Keratinocyte (primary cell): ENCODE data around the gene CSDE1. TPM values are rescaled to one million over a fixed set of nuclear protein-coding genes. Genes with fewer than 3 reads are reported as not detected.

Source experiments
- DNase-seq: peaks from one replicate; pipeline ENCODE4 v3.0.0-alpha.2; 2011; ENCODE audit warnings: low read depth, missing footprints, low spot score
- FAIRE-seq: peaks from 2 replicates; lab custom pipeline; 2011; peaks lifted over from hg19 to GRCh38; lab: Jason Lieb, UNC
- H2AFZ ChIP-seq: 2 replicates; pipeline ENCODE4 v1.6.0; 2012; ENCODE audit warnings: low read length, control low read depth, inconsistent platforms; ENCODE audit not compliant: control insufficient read depth
- H3K27ac ChIP-seq: 2 replicates; pipeline ENCODE4 v1.5.1; 2011; ENCODE audit warnings: low read length; ENCODE audit not compliant: control insufficient read depth, insufficient read depth
- H3K27me3 ChIP-seq: 3 replicates; pipeline ENCODE4 v1.6.0; 2011; ENCODE audit warnings: low read length; ENCODE audit not compliant: control insufficient read depth, insufficient read depth; ENCODE audit errors: extremely low read depth
- H3K36me3 ChIP-seq, 2 experiments: 2 replicates in 1 of 2; 3 replicates in 1 of 2; pipeline ENCODE4 v1.5.1; 2011; ENCODE audit warnings: low read length in 2 of 2, mild to moderate bottlenecking in 1 of 2; ENCODE audit not compliant: control insufficient read depth in 2 of 2, insufficient read depth in 2 of 2; ENCODE audit errors: extremely low read depth in 1 of 2
- H3K4me1 ChIP-seq: 3 replicates; pipeline ENCODE4 v1.5.1; 2011; ENCODE audit warnings: low read length; ENCODE audit not compliant: control insufficient read depth, insufficient read depth; ENCODE audit errors: extremely low read depth
- H3K4me2 ChIP-seq: 3 replicates; pipeline ENCODE4 v1.6.0; 2011; ENCODE audit warnings: low read depth, low read length; ENCODE audit not compliant: control insufficient read depth, insufficient read depth; ENCODE audit errors: extremely low read depth
- H3K4me3 ChIP-seq, 3 experiments: fragments of 200-600 bp in 1 of 3; sonication (generic) in 1 of 3; 2 replicates in 2 of 3; 3 replicates in 1 of 3; pipeline ENCODE4 v1.5.1; 2011 to 2016; ENCODE audit warnings: low read length in 3 of 3, mild to moderate bottlenecking in 3 of 3, control low read depth in 2 of 3, inconsistent platforms in 1 of 3, low read depth in 1 of 3, mixed read lengths in 1 of 3, mixed run types in 1 of 3, moderate library complexity in 1 of 3; ENCODE audit not compliant: control insufficient read depth in 2 of 3, insufficient read depth in 2 of 3; ENCODE audit errors: extremely low read depth in 1 of 3
- H3K79me2 ChIP-seq: 2 replicates; pipeline ENCODE4 v1.6.0; 2012; ENCODE audit warnings: low read length; ENCODE audit not compliant: control insufficient read depth, insufficient read depth
- H3K9ac ChIP-seq: 3 replicates; pipeline ENCODE4 v1.6.0; 2011; ENCODE audit warnings: low read length; ENCODE audit not compliant: control insufficient read depth, insufficient read depth; ENCODE audit errors: extremely low read depth
- H3K9me1 ChIP-seq: 3 replicates; pipeline ENCODE4 v1.6.0; 2011; ENCODE audit warnings: low read length; ENCODE audit not compliant: control insufficient read depth, insufficient read depth; ENCODE audit errors: extremely low read depth
- H3K9me3 ChIP-seq: 2 replicates; pipeline ENCODE4 v1.5.1; 2012; ENCODE audit warnings: low read depth, low read length; ENCODE audit not compliant: control insufficient read depth
- H4K20me1 ChIP-seq: 3 replicates; pipeline ENCODE4 v1.6.0; 2011; ENCODE audit warnings: low read length; ENCODE audit not compliant: control insufficient read depth, insufficient read depth; ENCODE audit errors: extremely low read depth
- EZH2 ChIP-seq: IDR thresholded peaks from one replicate; pipeline ENCODE4 v1.6.1; 2012; ENCODE audit warnings: inconsistent platforms, mild to moderate bottlenecking, low read length, moderate library complexity
- dilution Hi-C: fragments of 300-500 bp; cut with MboI; formaldehyde crosslinking; loops from one replicate; pipeline ENCODE4 v1.7.0; 2020; ENCODE audit warnings: low sequenced_read_pairs; ENCODE audit not compliant: extremely low pct_ligation_motif_present
- polyA plus RNA-seq, 5 experiments: library from polyadenylated mRNA; depleted of rRNA in 3 of 5; stranded (reverse) in 3 of 5; stranded (forward) in 1 of 5; unstranded in 1 of 5; fragments of >200 nt; gene quantifications; 1 replicate in 1 of 5; 2 replicates in 3 of 5; 3 replicates in 1 of 5; pipeline versions ENCODE4 v1.2.1 to v1.2.3, GENCODE V29; 2011 to 2012; ENCODE audit warnings: missing spikeins in 2 of 5, low read depth in 1 of 5, low replicate concordance in 1 of 5
- TF ChIP-seq, protein P1 (sequence below), 3 experiments: IDR thresholded peaks in 1 of 3; conservative IDR thresholded peaks in 1 of 3; optimal IDR thresholded peaks in 1 of 3; 2 replicates in 2 of 3; 3 replicates in 1 of 3; pipeline versions ENCODE3 to v1.5.1; 2011; ENCODE audit warnings: low read length in 3 of 3, mild to moderate bottlenecking in 3 of 3, moderate library complexity in 2 of 3, control low read depth in 1 of 3, inconsistent platforms in 1 of 3; ENCODE audit not compliant: insufficient read depth in 2 of 3; ENCODE audit errors: extremely low read depth in 1 of 3

Gene CSDE1
- polyA plus RNA-seq, 1 donor (not counting 4 experiments of a cell fraction or from before 2014, with no cell fraction given) = 268 TPM

DNA sequence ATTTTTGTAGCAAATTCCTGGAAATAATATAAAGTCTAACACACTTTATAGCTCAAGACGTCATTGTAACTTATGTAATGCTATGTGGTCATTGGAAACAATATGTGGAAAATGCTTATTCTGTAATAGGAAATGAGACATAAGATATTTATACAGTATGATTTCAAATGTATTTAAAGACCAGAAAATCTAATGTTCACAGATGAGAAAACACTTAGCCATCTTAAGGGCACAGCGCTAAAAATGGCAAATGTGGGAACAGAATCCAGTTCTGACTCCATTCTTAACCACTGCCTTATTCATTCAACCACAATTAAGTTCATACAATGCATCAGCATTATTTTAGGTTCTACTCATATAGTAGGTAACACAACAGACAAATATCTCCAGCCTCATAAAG, 12.5 kb downstream of the CSDE1 start:
- Histone ChIP-seq H2AFZ (no peak overlapping the region), H3K79me2 (peaks cover 100% of the 10 kb centered on the region), H3K9me1 (no peaks in the 10 kb centered on the region), H3K4me1 (no peaks in the 10 kb centered on the region), H3K9me3 (no peaks in the 10 kb centered on the region), H3K9ac (no peak overlapping the region), H3K36me3 (peaks cover 9 to 27% of the 10 kb centered on the region in 2 experiments), H3K4me2 (no peak overlapping the region), H3K27ac (no peak overlapping the region), H4K20me1 (peaks cover 14% of the 10 kb centered on the region), H3K4me3 (no peak overlapping the region), H3K27me3 (no peaks in the 10 kb centered on the region)
- DNase-seq = no peak
- FAIRE-seq = no peak
- dilution Hi-C loops = no loop called here
- TF ChIP-seq, protein P1, sequence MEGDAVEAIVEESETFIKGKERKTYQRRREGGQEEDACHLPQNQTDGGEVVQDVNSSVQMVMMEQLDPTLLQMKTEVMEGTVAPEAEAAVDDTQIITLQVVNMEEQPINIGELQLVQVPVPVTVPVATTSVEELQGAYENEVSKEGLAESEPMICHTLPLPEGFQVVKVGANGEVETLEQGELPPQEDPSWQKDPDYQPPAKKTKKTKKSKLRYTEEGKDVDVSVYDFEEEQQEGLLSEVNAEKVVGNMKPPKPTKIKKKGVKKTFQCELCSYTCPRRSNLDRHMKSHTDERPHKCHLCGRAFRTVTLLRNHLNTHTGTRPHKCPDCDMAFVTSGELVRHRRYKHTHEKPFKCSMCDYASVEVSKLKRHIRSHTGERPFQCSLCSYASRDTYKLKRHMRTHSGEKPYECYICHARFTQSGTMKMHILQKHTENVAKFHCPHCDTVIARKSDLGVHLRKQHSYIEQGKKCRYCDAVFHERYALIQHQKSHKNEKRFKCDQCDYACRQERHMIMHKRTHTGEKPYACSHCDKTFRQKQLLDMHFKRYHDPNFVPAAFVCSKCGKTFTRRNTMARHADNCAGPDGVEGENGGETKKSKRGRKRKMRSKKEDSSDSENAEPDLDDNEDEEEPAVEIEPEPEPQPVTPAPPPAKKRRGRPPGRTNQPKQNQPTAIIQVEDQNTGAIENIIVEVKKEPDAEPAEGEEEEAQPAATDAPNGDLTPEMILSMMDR (optimal IDR thresholded peaks at IDR 0.05 in 1 of 3, IDR thresholded peaks at IDR 0.05 in 1 of 3, conservative IDR thresholded peaks at IDR 0.05 in 1 of 3; ENCODE audit: extremely low read depth in 1 of 3, insufficient read depth in 2 of 3, low read length in 3 of 3) = no peak
- no peak for TF ChIP-seq EZH2

DNA sequence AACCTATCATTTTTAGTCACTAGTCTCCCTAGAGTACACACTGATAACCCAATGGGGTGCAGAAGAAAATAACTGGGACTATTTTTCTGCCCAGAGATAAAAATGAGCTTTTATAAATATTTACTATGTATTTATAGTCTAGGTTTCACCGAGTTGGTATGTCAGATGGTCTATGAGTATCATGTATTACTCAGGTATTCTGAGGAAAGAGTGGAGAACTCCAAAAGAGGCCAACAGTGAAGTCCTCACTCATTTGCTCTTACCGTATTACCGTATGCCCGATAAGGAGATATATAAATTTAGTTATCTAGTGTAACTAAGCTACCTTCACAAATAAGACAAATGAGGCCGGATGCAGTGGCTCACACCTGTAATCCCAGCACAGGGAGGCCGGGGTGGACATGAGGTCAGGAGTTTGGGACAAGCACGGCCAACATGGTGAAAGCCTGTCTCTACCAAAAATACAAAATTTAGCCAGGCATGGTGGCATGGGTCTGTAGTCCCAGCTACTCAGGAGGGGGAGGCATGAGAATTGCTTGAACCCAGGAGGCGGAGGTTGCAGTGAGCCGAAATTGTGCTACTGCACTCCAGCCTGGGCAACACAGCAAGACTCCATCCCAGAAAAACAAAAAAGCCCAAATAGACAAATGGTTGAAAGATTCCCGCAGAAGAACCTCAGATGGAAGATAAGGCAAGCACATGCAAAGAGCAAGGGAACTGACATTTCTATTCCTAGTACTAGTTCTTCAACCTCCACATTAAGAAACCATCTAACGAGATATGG, 15.6 kb downstream of the CSDE1 start:
- no peak for FAIRE-seq
- Histone ChIP-seq H3K9me3 (no peaks in the 10 kb centered on the region), H3K9ac (no peak overlapping the region), H2AFZ (no peak overlapping the region), H3K27me3 (no peaks in the 10 kb centered on the region), H3K4me1 (no peaks in the 10 kb centered on the region), H3K4me2 (no peak overlapping the region), H3K27ac (no peak overlapping the region), H3K9me1 (no peaks in the 10 kb centered on the region), H3K79me2 (peaks cover 89% of the 10 kb centered on the region), H3K36me3 (peaks cover 7 to 21% of the 10 kb centered on the region in 2 experiments), H3K4me3 (no peak overlapping the region), H4K20me1 (peaks cover 15% of the 10 kb centered on the region)
- DNase-seq = no peak
- TF ChIP-seq, protein P1 (optimal IDR thresholded peaks at IDR 0.05 in 1 of 3, IDR thresholded peaks at IDR 0.05 in 1 of 3, conservative IDR thresholded peaks at IDR 0.05 in 1 of 3; ENCODE audit: extremely low read depth in 1 of 3, insufficient read depth in 2 of 3, low read length in 3 of 3) = no peak
- no peak for TF ChIP-seq EZH2
- dilution Hi-C loops = no loop called here
